ENCODE data around the gene GJB2. TPM values are rescaled to one million over a fixed set of nuclear protein-coding genes. Genes with fewer than 3 reads are reported as not detected.

GJB2 gene
- total RNA-seq, 4 donors from 2014 or later, result 0.35 to 0.72 (median 0.36) TPM; not detected in 1

DNA sequence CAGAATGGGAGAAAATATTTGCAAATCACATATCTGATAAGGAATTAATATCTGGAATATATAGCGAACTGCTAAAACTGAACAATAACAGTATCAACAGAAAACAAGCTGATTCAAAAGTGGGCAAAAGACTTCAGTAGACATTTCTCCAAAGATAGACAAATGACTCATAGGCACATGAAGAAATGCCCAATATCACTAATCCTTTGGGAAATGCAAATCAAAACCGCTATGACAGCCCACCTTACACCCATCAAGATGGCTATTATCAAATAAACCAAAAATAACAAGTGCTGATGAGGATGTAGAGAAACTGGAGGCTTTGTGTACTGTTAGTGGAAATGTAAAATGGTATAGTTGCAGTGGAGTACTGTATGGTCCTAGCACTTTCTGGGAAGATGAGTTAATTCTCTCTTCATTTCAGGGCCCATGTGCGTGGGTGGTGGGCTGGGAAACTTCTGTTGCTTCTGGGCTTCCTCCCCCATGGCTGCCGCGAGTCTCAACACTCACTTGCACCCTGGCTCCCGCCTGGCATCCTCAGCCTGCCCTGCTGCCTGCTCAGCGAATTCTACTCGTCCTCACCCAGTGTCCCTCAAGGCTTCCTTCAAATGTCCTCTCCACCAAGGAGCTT is 19.5 kb downstream of the GJB2 start:
- intact Hi-C loops (cut with DNase I; ENCODE audit: low total_unique reads) (no loop called here), in situ Hi-C loops (cut with MboI; ENCODE audit: low sequenced_read_pairs in 4 of 4) (loop anchor here in 1 of 4 donors (25.0 kb wide), 1 partner anchor 186 kb away; no protein-coding TSS in a partner anchor)
- no peak for DNase-seq
- no peak for ATAC-seq
- Histone ChIP-seq H3K4me3 (no peak overlapping the region), H3K27me3 (peaks cover 9 to 32% (median 26%) of the 10 kb centered on the region in 3 donors), H3K4me1 (no peaks in the 10 kb centered on the region), H3K36me3 (no peaks in the 10 kb centered on the region), H3K27ac (no peak overlapping the region), H3K9me3 (no peaks in the 10 kb centered on the region)
- TF ChIP-seq POLR2A (IDR thresholded peaks at IDR 0.05), result no peak
- TF ChIP-seq, protein P1, sequence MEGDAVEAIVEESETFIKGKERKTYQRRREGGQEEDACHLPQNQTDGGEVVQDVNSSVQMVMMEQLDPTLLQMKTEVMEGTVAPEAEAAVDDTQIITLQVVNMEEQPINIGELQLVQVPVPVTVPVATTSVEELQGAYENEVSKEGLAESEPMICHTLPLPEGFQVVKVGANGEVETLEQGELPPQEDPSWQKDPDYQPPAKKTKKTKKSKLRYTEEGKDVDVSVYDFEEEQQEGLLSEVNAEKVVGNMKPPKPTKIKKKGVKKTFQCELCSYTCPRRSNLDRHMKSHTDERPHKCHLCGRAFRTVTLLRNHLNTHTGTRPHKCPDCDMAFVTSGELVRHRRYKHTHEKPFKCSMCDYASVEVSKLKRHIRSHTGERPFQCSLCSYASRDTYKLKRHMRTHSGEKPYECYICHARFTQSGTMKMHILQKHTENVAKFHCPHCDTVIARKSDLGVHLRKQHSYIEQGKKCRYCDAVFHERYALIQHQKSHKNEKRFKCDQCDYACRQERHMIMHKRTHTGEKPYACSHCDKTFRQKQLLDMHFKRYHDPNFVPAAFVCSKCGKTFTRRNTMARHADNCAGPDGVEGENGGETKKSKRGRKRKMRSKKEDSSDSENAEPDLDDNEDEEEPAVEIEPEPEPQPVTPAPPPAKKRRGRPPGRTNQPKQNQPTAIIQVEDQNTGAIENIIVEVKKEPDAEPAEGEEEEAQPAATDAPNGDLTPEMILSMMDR (IDR thresholded peaks at IDR 0.05 in 4 of 5, conservative IDR thresholded peaks at IDR 0.05 in 1 of 5), result no peak

DNA sequence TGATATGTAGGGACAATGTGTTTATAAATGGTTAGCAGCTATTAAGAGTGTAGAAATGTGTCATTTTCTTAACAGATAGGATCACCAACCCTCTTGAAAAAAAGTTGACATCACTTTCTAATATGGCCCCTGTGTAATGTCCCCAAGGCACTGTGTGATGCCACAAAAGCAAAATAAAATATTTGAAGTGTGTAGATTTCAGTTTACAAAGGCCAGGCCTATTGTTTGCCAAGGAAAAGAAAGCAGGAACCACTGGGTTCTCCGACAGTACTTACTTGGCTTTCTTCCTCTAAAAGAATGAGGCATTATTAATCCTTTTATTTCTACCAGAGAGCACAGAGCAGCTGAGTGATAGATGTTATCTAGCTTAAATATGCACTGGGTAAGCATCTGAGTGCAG is 21.4 kb downstream of the GJB2 start:
- no peaks in the 10 kb centered on the region for H3K9me3 ChIP-seq
- DNase-seq (no peak), ATAC-seq (no peak)
- in situ Hi-C loops (cut with MboI; ENCODE audit: low sequenced_read_pairs in 4 of 4), result loop anchor here in 1 of 4 donors (25.0 kb wide), 1 partner anchor 184 kb away; no protein-coding TSS in a partner anchor
- no peaks in the 10 kb centered on the region for H3K4me1 ChIP-seq
- H3K27ac ChIP-seq, result no peak overlapping the region
- H3K4me3 ChIP-seq, result no peak overlapping the region
- no peak for TF ChIP-seq POLR2A (IDR thresholded peaks at IDR 0.05)
- TF ChIP-seq, protein P1 (IDR thresholded peaks at IDR 0.05 in 4 of 5, conservative IDR thresholded peaks at IDR 0.05 in 1 of 5), result no peak
- H3K27me3 ChIP-seq, result peaks cover 0 to 13% (median 9%) of the 10 kb centered on the region in 3 donors
- no peaks in the 10 kb centered on the region for H3K36me3 ChIP-seq
- intact Hi-C loops (cut with DNase I; ENCODE audit: low total_unique reads), result no loop called here

DNA sequence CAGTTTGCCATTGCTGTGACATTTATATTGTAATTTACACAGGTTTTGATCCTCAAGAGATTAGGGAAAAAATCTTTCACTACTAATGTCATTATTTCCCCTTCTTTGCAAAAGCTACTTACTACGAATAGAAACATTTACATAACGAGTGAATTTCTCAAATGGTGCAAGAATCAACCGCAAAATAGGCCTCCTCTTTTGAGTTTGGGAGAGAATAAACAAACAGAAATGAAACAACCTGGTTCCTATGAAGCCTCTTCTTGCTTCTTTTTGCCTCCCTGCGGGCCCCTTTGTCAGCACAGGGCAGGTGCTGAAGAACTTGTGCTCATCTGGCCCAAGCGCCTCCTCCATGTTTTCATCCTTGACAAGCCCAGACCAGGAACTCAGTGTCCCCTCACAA is 21.8 kb downstream of the GJB2 start:
- DNase-seq (no peak), ATAC-seq (no peak)
- no peaks in the 10 kb centered on the region for H3K9me3 ChIP-seq
- no peaks in the 10 kb centered on the region for H3K36me3 ChIP-seq
- no peak overlapping the region for H3K4me3 ChIP-seq
- in situ Hi-C loops (cut with MboI; ENCODE audit: low sequenced_read_pairs in 4 of 4) (loop anchor here in 1 of 4 donors (25.0 kb wide), 1 partner anchor 184 kb away; no protein-coding TSS in a partner anchor), intact Hi-C loops (cut with DNase I; ENCODE audit: low total_unique reads) (no loop called here)
- H3K4me1 ChIP-seq, result no peaks in the 10 kb centered on the region
- no peak for TF ChIP-seq POLR2A (IDR thresholded peaks at IDR 0.05)
- TF ChIP-seq, protein P1 (IDR thresholded peaks at IDR 0.05 in 4 of 5, conservative IDR thresholded peaks at IDR 0.05 in 1 of 5), result no peak
- H3K27me3 ChIP-seq, result peaks cover 0 to 9% (median 6%) of the 10 kb centered on the region in 3 donors
- no peak overlapping the region for H3K27ac ChIP-seq

DNA sequence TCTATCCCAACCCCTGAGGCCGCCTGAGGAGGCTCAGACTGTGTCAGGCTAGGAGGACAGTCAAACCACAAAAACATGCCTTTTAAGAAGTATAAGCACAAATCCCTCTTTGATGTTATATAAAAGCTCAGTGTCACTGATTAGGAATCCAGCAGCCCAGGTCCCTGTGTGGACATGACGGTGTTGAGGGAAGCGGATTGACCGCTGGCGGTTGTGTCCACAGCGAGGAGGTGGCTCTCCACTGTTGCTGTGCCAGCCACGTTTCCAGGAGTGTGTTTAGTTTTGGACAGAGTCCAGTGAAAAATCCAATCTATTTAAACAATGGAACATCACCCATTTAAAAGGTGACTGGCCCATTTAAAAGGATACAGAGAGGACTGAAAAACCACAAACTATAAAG is 24.3 kb downstream of the GJB2 start:
- no peak for TF ChIP-seq POLR2A (IDR thresholded peaks at IDR 0.05)
- TF ChIP-seq, protein P1 (IDR thresholded peaks at IDR 0.05 in 4 of 5, conservative IDR thresholded peaks at IDR 0.05 in 1 of 5), result no peak
- Histone ChIP-seq H3K27ac (no peak overlapping the region), H3K27me3 (peaks cover 0 to 4% (median 3%) of the 10 kb centered on the region in 3 donors), H3K4me1 (no peaks in the 10 kb centered on the region), H3K9me3 (no peaks in the 10 kb centered on the region), H3K4me3 (no peak overlapping the region), H3K36me3 (no peaks in the 10 kb centered on the region)
- in situ Hi-C loops (cut with MboI; ENCODE audit: low sequenced_read_pairs in 4 of 4), result loop anchor here in 1 of 4 donors (25.0 kb wide), 1 partner anchor 181 kb away; no protein-coding TSS in a partner anchor
- DNase-seq (no peak), ATAC-seq (no peak)
- intact Hi-C loops (cut with DNase I; ENCODE audit: low total_unique reads), result no loop called here
